BJ (cell line): Measurements from ENCODE around the gene KCTD1. TPM values are rescaled to one million over a fixed set of nuclear protein-coding genes. Genes with fewer than 3 reads are reported as not detected.

Source experiments
- CTCF ChIA-PET: fragments of 350-600 bp; formaldehyde crosslinking; extraction: SDS; loops from one replicate; lab custom pipeline; 2021; ENCODE audit warnings: antibody characterized with exemption, inconsistent platforms; lab: Yijun Ruan, JAX
- POLR2A ChIA-PET: fragments of 300-600 bp; sonication (Branson Sonifier 250); formaldehyde crosslinking; extraction: SDS; loops from one replicate; lab custom pipeline; 2021; ENCODE audit warnings: antibody characterized with exemption; lab: Charles Lee
- DNase-seq: peaks from one replicate; pipeline ENCODE4 v3.0.0-alpha.2; 2011; ENCODE audit warnings: low read depth
- H3K27me3 ChIP-seq: 2 replicates; pipeline ENCODE4 v1.6.0; 2011; ENCODE audit warnings: low read length; ENCODE audit not compliant: control insufficient read depth, insufficient read depth
- H3K36me3 ChIP-seq: 2 replicates; pipeline ENCODE4 v1.5.1; 2011; ENCODE audit warnings: low read length; ENCODE audit not compliant: control insufficient read depth, insufficient read depth
- H3K4me3 ChIP-seq: 2 replicates; pipeline ENCODE4 v1.5.1; 2011; ENCODE audit warnings: low read depth, mild to moderate bottlenecking, control low read depth, low read length
- polyA plus RNA-seq: library from polyadenylated mRNA; depleted of rRNA; stranded (reverse); fragments of >200 nt; gene quantifications from 2 replicates; pipeline ENCODE4 v1.2.3, GENCODE V29; 2011
- TF ChIP-seq, protein P1 (sequence below): IDR thresholded peaks from 2 replicates; pipeline ENCODE4 v1.5.1; 2011; ENCODE audit warnings: low read depth, mild to moderate bottlenecking, control low read depth, inconsistent platforms, low read length, moderate library complexity; ENCODE audit not compliant: insufficient read depth

The KCTD1 gene
- polyA plus RNA-seq, 1 experiment: 9.6 TPM

DNA sequence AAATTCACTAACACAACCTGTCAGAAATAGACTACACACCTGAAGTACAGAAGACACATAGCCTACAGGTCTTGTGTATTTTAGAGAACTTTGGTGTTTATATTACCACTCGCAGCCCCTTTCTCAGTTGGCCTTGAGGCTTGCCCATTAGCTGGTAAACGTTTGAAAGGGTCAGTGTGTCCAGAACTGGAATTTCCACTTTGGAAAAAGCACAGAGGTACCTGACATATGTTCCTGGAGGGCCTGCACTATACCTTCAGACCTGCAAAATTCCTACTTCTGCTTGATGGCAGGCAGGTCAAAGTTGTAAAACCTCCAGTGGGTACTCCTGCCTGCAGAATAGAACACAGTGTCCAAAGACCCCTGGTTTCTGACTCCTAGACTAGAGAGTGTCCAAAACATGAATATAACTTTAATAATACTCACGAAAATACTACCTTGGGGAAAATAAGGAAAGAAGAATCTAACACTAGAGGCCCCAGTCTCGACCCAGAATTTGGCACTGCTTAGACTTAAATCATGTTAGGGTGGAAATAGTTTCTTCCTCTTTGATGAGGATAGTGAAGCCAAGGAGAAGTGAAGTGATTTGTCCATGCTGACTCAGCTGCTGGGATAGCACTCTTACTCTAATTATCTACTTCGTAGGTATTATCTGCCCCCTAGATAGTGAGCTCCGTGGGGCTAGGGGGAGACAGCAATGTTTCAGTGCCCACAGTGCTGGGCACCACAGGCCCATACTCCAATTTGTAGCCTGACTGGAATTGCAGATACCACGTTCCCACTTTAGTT is 2.8 kb downstream of the KCTD1 start:
- Histone ChIP-seq H3K36me3 (no peaks in the 10 kb centered on the region), H3K4me3 (no peak overlapping the region), H3K27me3 (no peaks in the 10 kb centered on the region; the same call in 1 of the 2 replicates)
- TF ChIP-seq, protein P1, sequence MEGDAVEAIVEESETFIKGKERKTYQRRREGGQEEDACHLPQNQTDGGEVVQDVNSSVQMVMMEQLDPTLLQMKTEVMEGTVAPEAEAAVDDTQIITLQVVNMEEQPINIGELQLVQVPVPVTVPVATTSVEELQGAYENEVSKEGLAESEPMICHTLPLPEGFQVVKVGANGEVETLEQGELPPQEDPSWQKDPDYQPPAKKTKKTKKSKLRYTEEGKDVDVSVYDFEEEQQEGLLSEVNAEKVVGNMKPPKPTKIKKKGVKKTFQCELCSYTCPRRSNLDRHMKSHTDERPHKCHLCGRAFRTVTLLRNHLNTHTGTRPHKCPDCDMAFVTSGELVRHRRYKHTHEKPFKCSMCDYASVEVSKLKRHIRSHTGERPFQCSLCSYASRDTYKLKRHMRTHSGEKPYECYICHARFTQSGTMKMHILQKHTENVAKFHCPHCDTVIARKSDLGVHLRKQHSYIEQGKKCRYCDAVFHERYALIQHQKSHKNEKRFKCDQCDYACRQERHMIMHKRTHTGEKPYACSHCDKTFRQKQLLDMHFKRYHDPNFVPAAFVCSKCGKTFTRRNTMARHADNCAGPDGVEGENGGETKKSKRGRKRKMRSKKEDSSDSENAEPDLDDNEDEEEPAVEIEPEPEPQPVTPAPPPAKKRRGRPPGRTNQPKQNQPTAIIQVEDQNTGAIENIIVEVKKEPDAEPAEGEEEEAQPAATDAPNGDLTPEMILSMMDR: no peak
- CTCF ChIA-PET: interaction anchor here (1.2 kb wide), 1 partner anchor 163 kb away, joined by 3 read pairs; no protein-coding TSS in a partner anchor
- DNase-seq: no peak
- POLR2A ChIA-PET: no interaction called here

DNA sequence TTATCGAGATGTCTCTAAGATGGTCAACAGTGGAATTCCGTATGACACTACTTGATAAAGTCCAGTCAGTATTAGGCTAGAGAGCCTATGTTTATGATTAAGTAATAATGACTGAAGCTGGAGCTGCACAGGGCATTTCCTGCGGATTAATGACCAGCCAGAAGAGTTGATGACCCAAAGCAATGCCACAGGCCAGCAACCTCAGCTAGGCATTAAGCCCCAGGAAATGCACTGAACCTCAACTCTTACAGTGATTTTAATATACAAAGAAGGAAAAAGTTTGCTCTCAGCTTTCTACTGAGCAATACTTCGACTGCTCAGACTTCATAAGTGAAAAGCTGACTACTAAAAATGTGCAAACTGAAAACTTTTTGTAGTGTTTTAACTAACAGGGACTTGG is 3.9 kb downstream of the KCTD1 start:
- ChIA-PET CTCF (no interaction called here), POLR2A (no interaction called here)
- Histone ChIP-seq H3K36me3 (no peaks in the 10 kb centered on the region), H3K4me3 (no peak overlapping the region), H3K27me3 (no peaks in the 10 kb centered on the region)
- no peak for DNase-seq
- TF ChIP-seq, protein P1: no peak

DNA sequence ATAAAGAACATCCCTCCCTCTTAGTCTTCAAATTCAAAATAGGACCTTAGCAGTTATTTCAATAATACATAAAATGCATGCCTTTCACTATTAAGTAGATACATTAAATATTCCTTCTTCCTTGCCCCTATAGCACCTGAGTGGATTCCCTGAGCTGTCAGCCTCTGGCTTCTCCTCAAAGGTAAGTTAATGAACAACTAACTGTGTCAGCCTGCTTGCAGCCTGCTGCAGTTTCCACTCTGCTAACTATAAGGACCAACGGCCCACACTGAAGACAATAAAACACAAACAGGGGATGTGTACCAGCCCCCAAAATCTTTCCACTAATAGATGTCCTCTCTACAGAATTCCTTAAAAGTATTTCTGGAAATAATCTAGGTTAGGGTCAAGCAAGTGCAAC is 5.0 kb downstream of the KCTD1 start:
- CTCF ChIA-PET: no interaction called here
- Histone ChIP-seq H3K36me3 (no peaks in the 10 kb centered on the region), H3K27me3 (no peaks in the 10 kb centered on the region), H3K4me3 (no peak overlapping the region)
- TF ChIP-seq, protein P1: no peak
- POLR2A ChIA-PET: no interaction called here
- no peak for DNase-seq

DNA sequence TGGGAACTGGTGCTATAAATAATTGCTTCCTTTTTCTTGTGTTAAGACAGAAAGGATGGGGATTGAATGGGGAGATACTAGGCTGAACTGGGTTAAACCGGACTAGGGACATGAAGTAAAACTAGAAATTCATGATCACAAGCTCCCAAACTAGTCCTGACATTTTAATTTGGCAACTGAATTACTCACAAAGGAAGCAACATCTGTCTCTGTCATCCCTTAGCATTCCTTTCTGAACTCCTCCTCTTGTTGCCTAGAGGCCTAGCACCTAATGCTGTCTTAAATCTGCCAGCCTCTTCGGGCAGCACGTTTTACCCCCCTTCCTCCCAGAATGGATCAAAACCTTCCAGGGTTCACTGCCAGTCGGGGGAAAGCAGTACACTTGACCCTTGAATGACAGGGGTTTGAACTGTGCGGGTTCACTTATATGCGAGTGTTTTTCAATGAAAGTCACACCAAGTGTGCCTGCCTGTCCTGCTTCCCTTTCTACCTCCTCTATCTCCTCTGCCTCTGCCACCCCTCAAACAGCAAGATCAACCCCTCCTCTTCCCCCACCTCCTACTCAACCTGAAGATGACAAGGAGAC is 8.2 kb downstream of the KCTD1 start:
- no peaks in the 10 kb centered on the region for H3K36me3 ChIP-seq
- H3K27me3 ChIP-seq: no peaks in the 10 kb centered on the region
- TF ChIP-seq, protein P1: no peak
- POLR2A ChIA-PET: interaction anchor here (0.7 kb wide), 1 partner anchor 35 kb away, joined by 4 read pairs; no protein-coding TSS in a partner anchor
- peak; percentile 57 for DNase-seq
- CTCF ChIA-PET: interaction anchor here (0.7 to 1.1 kb wide), 2 partner anchors 8 to 13 kb away, joined by 3 to 4 read pairs; partner anchors contain the start of gene KCTD1
- no peak overlapping the region for H3K4me3 ChIP-seq

DNA sequence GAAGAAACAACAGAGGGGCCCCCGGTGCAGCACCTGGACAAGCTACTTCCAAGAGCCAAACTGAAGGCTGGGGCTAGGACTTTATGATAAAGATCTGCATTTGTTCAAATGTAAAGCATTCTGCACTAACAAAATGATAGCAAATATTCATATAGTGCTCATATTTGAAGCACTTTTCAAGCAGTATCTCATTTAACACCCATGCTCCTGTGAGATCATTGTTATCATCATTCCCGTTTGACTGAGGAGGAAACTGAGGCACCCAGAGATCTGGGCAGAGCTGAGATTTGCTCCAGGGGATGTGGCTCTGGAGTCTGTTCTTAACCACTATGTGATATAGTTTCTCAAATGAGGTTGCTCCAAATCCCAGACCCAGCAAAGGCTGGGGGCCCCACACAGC is 9.8 kb downstream of the KCTD1 start:
- POLR2A ChIA-PET: no interaction called here
- CTCF ChIA-PET: interaction anchor here (2.1 kb wide), 1 partner anchor 11 kb away, joined by 5 read pairs; the partner anchor contains the start of gene KCTD1
- Histone ChIP-seq H3K27me3 (no peaks in the 10 kb centered on the region), H3K36me3 (no peaks in the 10 kb centered on the region), H3K4me3 (no peak overlapping the region)
- DNase-seq: no peak
- TF ChIP-seq, protein P1: no peak
